ENCODE data around the gene GNA15. TPM values are rescaled to one million over a fixed set of nuclear protein-coding genes. Genes with fewer than 3 reads are reported as not detected.

Gene GNA15
- total RNA-seq, 1 donor, result 0.36 TPM

GRCh38 chr19:3161453-3161852 lies 25.6 kb downstream of the GNA15 start:
- peak; percentile 92 for DNase-seq (ENCODE audit: insufficient read length, low spot score, missing footprints)
- no peak overlapping the region for H2AFZ ChIP-seq (ENCODE audit: low read length)
- TF ChIP-seq, protein P1, sequence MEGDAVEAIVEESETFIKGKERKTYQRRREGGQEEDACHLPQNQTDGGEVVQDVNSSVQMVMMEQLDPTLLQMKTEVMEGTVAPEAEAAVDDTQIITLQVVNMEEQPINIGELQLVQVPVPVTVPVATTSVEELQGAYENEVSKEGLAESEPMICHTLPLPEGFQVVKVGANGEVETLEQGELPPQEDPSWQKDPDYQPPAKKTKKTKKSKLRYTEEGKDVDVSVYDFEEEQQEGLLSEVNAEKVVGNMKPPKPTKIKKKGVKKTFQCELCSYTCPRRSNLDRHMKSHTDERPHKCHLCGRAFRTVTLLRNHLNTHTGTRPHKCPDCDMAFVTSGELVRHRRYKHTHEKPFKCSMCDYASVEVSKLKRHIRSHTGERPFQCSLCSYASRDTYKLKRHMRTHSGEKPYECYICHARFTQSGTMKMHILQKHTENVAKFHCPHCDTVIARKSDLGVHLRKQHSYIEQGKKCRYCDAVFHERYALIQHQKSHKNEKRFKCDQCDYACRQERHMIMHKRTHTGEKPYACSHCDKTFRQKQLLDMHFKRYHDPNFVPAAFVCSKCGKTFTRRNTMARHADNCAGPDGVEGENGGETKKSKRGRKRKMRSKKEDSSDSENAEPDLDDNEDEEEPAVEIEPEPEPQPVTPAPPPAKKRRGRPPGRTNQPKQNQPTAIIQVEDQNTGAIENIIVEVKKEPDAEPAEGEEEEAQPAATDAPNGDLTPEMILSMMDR (IDR thresholded peaks at IDR 0.05; ENCODE audit: extremely low read depth, low read depth, low read length), result no peak

GRCh38 chr19:3162418-3163229 lies 26.8 kb downstream of the GNA15 start:
- Histone ChIP-seq H3K79me2 (ENCODE audit: insufficient read depth, low read length) (no peaks in the 10 kb centered on the region), H3K36me3 (ENCODE audit: insufficient read depth, low read length) (no peaks in the 10 kb centered on the region), H2AFZ (ENCODE audit: low read length) (peak overlapping the region; percentile 65), H4K20me1 (ENCODE audit: insufficient read depth, low read length) (no peaks in the 10 kb centered on the region), H3K4me1 (ENCODE audit: insufficient read depth, low read length) (peaks cover 6% of the 10 kb centered on the region), H3K4me3 (ENCODE audit: insufficient read depth, low read length) (no peak overlapping the region), H3K27ac (ENCODE audit: low read depth, low read length) (no peak overlapping the region), H3K9me3 (ENCODE audit: low read depth, low read length) (no peaks in the 10 kb centered on the region), H3K27me3 (ENCODE audit: insufficient read depth, low read length) (no peaks in the 10 kb centered on the region), H3K4me2 (ENCODE audit: insufficient read depth, low read length) (peak overlapping the region; percentile 36)
- TF ChIP-seq, protein P1 (IDR thresholded peaks at IDR 0.05; ENCODE audit: extremely low read depth, low read depth, low read length), result no peak
- peak; percentile 70 for DNase-seq (ENCODE audit: insufficient read length, low spot score, missing footprints)

More at GRCh38 chr19:3161453-3161852, 25.6 kb downstream of the GNA15 start:
- Histone ChIP-seq H3K27me3 (ENCODE audit: insufficient read depth, low read length) (no peaks in the 10 kb centered on the region), H3K4me2 (ENCODE audit: insufficient read depth, low read length) (no peak overlapping the region), H3K4me3 (ENCODE audit: insufficient read depth, low read length) (no peak overlapping the region), H3K36me3 (ENCODE audit: insufficient read depth, low read length) (no peaks in the 10 kb centered on the region), H4K20me1 (ENCODE audit: insufficient read depth, low read length) (no peaks in the 10 kb centered on the region), H3K79me2 (ENCODE audit: insufficient read depth, low read length) (no peaks in the 10 kb centered on the region), H3K4me1 (ENCODE audit: insufficient read depth, low read length) (peaks cover 6% of the 10 kb centered on the region), H3K27ac (ENCODE audit: low read depth, low read length) (no peak overlapping the region), H3K9me3 (ENCODE audit: low read depth, low read length) (no peaks in the 10 kb centered on the region)

- H3K27ac ChIP-seq (ENCODE audit: low read depth, low read length), result no peak overlapping the region
- no peaks in the 10 kb centered on the region for H3K27me3 ChIP-seq (ENCODE audit: insufficient read depth, low read length)
- peak overlapping the region; percentile 36 for H3K4me2 ChIP-seq (ENCODE audit: insufficient read depth, low read length)
- no peaks in the 10 kb centered on the region for H3K9me3 ChIP-seq (ENCODE audit: low read depth, low read length)
- H2AFZ ChIP-seq (ENCODE audit: low read length), result peak overlapping the region; percentile 65
- no peaks in the 10 kb centered on the region for H3K36me3 ChIP-seq (ENCODE audit: insufficient read depth, low read length)
- TF ChIP-seq, protein P1 (IDR thresholded peaks at IDR 0.05; ENCODE audit: extremely low read depth, low read depth, low read length), result peak; percentile 92
- H4K20me1 ChIP-seq (ENCODE audit: insufficient read depth, low read length), result no peaks in the 10 kb centered on the region
- peak; percentile 94 for DNase-seq (ENCODE audit: insufficient read length, low spot score, missing footprints)
- H3K4me1 ChIP-seq (ENCODE audit: insufficient read depth, low read length), result peaks cover 6% of the 10 kb centered on the region
- no peaks in the 10 kb centered on the region for H3K79me2 ChIP-seq (ENCODE audit: insufficient read depth, low read length)
- H3K4me3 ChIP-seq (ENCODE audit: insufficient read depth, low read length), result no peak overlapping the region
Measured at GRCh38 chr19:3163230-3163886, 27.5 kb downstream of the GNA15 start.

GRCh38 chr19:3163943-3164342 lies 28.1 kb downstream of the GNA15 start:
- H3K36me3 ChIP-seq (ENCODE audit: insufficient read depth, low read length), result no peaks in the 10 kb centered on the region
- H2AFZ ChIP-seq (ENCODE audit: low read length), result no peak overlapping the region
- H3K27me3 ChIP-seq (ENCODE audit: insufficient read depth, low read length), result no peaks in the 10 kb centered on the region
- H3K79me2 ChIP-seq (ENCODE audit: insufficient read depth, low read length), result no peaks in the 10 kb centered on the region
- H3K4me2 ChIP-seq (ENCODE audit: insufficient read depth, low read length), result no peak overlapping the region
- no peak overlapping the region for H3K4me3 ChIP-seq (ENCODE audit: insufficient read depth, low read length)
- no peaks in the 10 kb centered on the region for H3K9me3 ChIP-seq (ENCODE audit: low read depth, low read length)
- peaks cover 6% of the 10 kb centered on the region for H3K4me1 ChIP-seq (ENCODE audit: insufficient read depth, low read length)
- no peak for DNase-seq (ENCODE audit: insufficient read length, low spot score, missing footprints)
- H4K20me1 ChIP-seq (ENCODE audit: insufficient read depth, low read length), result no peaks in the 10 kb centered on the region
- TF ChIP-seq, protein P1 (IDR thresholded peaks at IDR 0.05; ENCODE audit: extremely low read depth, low read depth, low read length), result no peak
- H3K27ac ChIP-seq (ENCODE audit: low read depth, low read length), result no peak overlapping the region
